H1 (cell line): ENCODE measurements around the gene MAGI2.

ENCODE experiments used
- PHF8 ChIP-seq: fragments of 200-600 bp; sonication (generic); conservative IDR thresholded peaks from 2 replicates; pipeline ENCODE4 v1.7.1; 2012; ENCODE audit warnings: low read depth, mild to moderate bottlenecking, inconsistent platforms, low read length, moderate library complexity
- POLR2A ChIP-seq, 2 experiments: IDR thresholded peaks; 1 replicate in 1 of 2; 2 replicates in 1 of 2; pipeline ENCODE4 v1.6.1; 2011; ENCODE audit warnings: low read depth in 2 of 2, low read length in 2 of 2, mild to moderate bottlenecking in 2 of 2; ENCODE audit errors: control extremely low read depth in 1 of 2
- SIN3A ChIP-seq, 2 experiments: IDR thresholded peaks in 1 of 2; conservative IDR thresholded peaks in 1 of 2; 2 replicates each; pipeline ENCODE4 v1.6.1; 2011 to 2012; ENCODE audit warnings: low read length in 2 of 2, improper control_type of control experiment in 1 of 2, low read depth in 1 of 2, mild to moderate bottlenecking in 1 of 2
- SIRT6 ChIP-seq: IDR thresholded peaks from one replicate; pipeline ENCODE4 v1.7.1; 2012; ENCODE audit warnings: low read length, inconsistent platforms
- TF ChIP-seq, protein P1 (sequence below): IDR thresholded peaks from 2 replicates; pipeline ENCODE4 v1.6.1; 2012; ENCODE audit warnings: low read length, inconsistent platforms
- TF ChIP-seq, protein P2 (sequence below), 3 experiments: IDR thresholded peaks; 1 replicate in 2 of 3; 2 replicates in 1 of 3; pipeline versions ENCODE4 v1.5.1 to v1.6.1; 2011; ENCODE audit warnings: low read length in 3 of 3, mild to moderate bottlenecking in 3 of 3, inconsistent platforms in 2 of 3, low read depth in 1 of 3, moderate library complexity in 1 of 3; ENCODE audit not compliant: insufficient read depth in 1 of 3; ENCODE audit errors: control extremely low read depth in 1 of 3

DNA sequence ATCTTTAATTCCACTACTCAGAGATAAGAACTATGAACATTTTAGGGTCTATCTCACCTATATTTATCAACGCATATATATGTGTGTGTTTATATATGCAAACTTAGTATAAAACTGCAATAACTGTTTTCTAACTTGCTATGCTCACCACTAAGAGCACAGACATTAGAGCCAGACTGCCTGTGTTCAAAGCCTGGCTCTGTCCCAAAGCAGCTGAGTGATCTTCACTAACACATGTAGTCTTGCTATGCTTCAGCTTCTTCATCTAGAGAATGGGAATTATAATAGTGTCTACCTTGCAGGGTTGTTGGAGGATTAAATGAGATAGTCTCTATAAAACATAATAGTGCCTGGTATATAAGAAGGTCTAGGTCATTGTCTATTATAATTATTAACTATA, 165.5 kb downstream of the MAGI2 start:
- TF ChIP-seq SIRT6 (no peak), PHF8 (no peak), POLR2A (IDR thresholded peaks at IDR 0.05; ENCODE audit: control extremely low read depth in 1 of 2, low read depth in 2 of 2, low read length in 2 of 2) (no peak), SIN3A (conservative IDR thresholded peaks at IDR 0.05 in 1 of 2, IDR thresholded peaks at IDR 0.05 in 1 of 2; ENCODE audit: low read depth in 1 of 2, low read length in 2 of 2) (no peak)
- TF ChIP-seq, protein P1, sequence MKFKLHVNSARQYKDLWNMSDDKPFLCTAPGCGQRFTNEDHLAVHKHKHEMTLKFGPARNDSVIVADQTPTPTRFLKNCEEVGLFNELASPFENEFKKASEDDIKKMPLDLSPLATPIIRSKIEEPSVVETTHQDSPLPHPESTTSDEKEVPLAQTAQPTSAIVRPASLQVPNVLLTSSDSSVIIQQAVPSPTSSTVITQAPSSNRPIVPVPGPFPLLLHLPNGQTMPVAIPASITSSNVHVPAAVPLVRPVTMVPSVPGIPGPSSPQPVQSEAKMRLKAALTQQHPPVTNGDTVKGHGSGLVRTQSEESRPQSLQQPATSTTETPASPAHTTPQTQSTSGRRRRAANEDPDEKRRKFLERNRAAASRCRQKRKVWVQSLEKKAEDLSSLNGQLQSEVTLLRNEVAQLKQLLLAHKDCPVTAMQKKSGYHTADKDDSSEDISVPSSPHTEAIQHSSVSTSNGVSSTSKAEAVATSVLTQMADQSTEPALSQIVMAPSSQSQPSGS, result no peak
- TF ChIP-seq, protein P2, sequence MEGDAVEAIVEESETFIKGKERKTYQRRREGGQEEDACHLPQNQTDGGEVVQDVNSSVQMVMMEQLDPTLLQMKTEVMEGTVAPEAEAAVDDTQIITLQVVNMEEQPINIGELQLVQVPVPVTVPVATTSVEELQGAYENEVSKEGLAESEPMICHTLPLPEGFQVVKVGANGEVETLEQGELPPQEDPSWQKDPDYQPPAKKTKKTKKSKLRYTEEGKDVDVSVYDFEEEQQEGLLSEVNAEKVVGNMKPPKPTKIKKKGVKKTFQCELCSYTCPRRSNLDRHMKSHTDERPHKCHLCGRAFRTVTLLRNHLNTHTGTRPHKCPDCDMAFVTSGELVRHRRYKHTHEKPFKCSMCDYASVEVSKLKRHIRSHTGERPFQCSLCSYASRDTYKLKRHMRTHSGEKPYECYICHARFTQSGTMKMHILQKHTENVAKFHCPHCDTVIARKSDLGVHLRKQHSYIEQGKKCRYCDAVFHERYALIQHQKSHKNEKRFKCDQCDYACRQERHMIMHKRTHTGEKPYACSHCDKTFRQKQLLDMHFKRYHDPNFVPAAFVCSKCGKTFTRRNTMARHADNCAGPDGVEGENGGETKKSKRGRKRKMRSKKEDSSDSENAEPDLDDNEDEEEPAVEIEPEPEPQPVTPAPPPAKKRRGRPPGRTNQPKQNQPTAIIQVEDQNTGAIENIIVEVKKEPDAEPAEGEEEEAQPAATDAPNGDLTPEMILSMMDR (IDR thresholded peaks at IDR 0.05; ENCODE audit: control extremely low read depth in 1 of 3, insufficient read depth in 1 of 3, low read depth in 1 of 3, low read length in 3 of 3), result no peak
